ENCODE data around the gene MRGPRX2. TPM values are rescaled to one million over a fixed set of nuclear protein-coding genes. Genes with fewer than 3 reads are reported as not detected.

Gene MRGPRX2
- total and polyA plus RNA-seq, 2 experiments from 2014 or later: not detected

- no peaks in the 10 kb centered on the region for H3K27me3 Mint-ChIP-seq (ENCODE audit: insufficient read depth, low read depth, poor library complexity)
- DNase-seq (ENCODE audit: low spot score) (peak; percentile 75), ATAC-seq (peak; percentile 82)
- H3K9me3 Mint-ChIP-seq: no peaks in the 10 kb centered on the region
- H3K27ac ChIP-seq (ENCODE audit: low read depth): no peak overlapping the region
- no peak overlapping the region for H3K4me3 ChIP-seq
- H3K9me2 ChIP-seq (ENCODE audit: insufficient read depth): no peaks in the 10 kb centered on the region
- no peak overlapping the region for H3K4me2 ChIP-seq
- H2AFZ ChIP-seq: no peak overlapping the region
- H4K20me1 ChIP-seq (replicated peaks; ENCODE audit: insufficient read depth): no peaks in the 10 kb centered on the region
- no peaks in the 10 kb centered on the region for H3K4me1 ChIP-seq (ENCODE audit: insufficient read depth)
- TF ChIP-seq, protein P1, sequence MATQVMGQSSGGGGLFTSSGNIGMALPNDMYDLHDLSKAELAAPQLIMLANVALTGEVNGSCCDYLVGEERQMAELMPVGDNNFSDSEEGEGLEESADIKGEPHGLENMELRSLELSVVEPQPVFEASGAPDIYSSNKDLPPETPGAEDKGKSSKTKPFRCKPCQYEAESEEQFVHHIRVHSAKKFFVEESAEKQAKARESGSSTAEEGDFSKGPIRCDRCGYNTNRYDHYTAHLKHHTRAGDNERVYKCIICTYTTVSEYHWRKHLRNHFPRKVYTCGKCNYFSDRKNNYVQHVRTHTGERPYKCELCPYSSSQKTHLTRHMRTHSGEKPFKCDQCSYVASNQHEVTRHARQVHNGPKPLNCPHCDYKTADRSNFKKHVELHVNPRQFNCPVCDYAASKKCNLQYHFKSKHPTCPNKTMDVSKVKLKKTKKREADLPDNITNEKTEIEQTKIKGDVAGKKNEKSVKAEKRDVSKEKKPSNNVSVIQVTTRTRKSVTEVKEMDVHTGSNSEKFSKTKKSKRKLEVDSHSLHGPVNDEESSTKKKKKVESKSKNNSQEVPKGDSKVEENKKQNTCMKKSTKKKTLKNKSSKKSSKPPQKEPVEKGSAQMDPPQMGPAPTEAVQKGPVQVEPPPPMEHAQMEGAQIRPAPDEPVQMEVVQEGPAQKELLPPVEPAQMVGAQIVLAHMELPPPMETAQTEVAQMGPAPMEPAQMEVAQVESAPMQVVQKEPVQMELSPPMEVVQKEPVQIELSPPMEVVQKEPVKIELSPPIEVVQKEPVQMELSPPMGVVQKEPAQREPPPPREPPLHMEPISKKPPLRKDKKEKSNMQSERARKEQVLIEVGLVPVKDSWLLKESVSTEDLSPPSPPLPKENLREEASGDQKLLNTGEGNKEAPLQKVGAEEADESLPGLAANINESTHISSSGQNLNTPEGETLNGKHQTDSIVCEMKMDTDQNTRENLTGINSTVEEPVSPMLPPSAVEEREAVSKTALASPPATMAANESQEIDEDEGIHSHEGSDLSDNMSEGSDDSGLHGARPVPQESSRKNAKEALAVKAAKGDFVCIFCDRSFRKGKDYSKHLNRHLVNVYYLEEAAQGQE (IDR thresholded peaks at IDR 0.05; ENCODE audit: unreplicated experiment): peak; percentile 79
- TF ChIP-seq ZNF114 (CRISPR knock-in tag; IDR thresholded peaks at IDR 0.05) (no peak), ZNF331 (CRISPR knock-in tag; IDR thresholded peaks at IDR 0.05; ENCODE audit: low read depth) (no peak), POLR2AphosphoS5 (IDR thresholded peaks at IDR 0.05; ENCODE audit: low read depth) (no peak)
- no peaks in the 10 kb centered on the region for H3K4me1 Mint-ChIP-seq
- no peaks in the 10 kb centered on the region for H3K36me3 Mint-ChIP-seq (ENCODE audit: low read depth)
- H3K36me3 ChIP-seq (ENCODE audit: insufficient read depth): no peaks in the 10 kb centered on the region
- no peaks in the 10 kb centered on the region for H3K27me3 ChIP-seq (ENCODE audit: insufficient read depth)
- no peak overlapping the region for H3K4me3 Mint-ChIP-seq
- H3K79me2 ChIP-seq (replicated peaks; ENCODE audit: insufficient read depth): no peaks in the 10 kb centered on the region
- H3K27ac Mint-ChIP-seq: no peak overlapping the region
- no peaks in the 10 kb centered on the region for H3F3A ChIP-seq (replicated peaks; ENCODE audit: low read depth)
These were observed 41.6 kb downstream of the MRGPRX2 start for GRCh38 chr11:19018901-19019300.

DNA sequence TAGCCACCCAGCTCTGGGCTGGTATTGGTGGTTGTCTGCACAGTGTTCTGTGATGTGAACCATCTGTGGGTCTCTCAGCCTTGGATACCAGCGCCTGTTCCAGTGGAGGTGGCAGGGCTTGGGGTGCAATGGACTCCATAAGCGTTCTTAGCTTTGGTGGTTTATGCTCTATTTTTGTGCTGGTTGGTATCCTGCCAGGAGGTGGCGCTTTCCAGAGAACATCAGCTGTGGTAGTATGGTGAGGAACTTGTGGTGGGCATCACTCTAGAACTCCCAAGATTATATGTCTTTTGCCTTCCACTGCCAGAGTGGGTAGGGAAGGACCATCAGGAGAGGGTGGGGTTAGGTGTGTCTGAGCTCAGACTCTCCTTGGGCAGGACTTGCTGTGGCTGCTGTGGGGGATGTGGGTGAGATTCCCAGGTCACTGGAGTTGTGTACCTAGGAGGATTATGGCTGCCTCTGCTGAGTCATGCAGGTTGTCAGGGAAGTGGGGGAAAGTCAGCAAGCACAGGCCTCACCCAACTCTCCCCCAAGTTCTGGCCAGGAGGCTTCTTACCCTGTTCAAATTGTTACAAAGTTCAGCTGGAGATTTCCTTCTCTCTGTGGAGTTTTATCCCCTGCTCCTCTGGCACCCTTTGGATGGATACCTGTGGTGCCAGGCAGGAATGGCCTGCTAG is 47.2 kb downstream of the MRGPRX2 start:
- H4K20me1 ChIP-seq (replicated peaks; ENCODE audit: insufficient read depth): no peaks in the 10 kb centered on the region
- no peaks in the 10 kb centered on the region for H3K36me3 Mint-ChIP-seq (ENCODE audit: low read depth)
- H3K4me1 Mint-ChIP-seq: no peaks in the 10 kb centered on the region
- H3K4me3 Mint-ChIP-seq: no peak overlapping the region
- no peak overlapping the region for H3K4me2 ChIP-seq
- H3K27ac Mint-ChIP-seq: peak overlapping the region; percentile 47; the same call in 1 of the 2 replicates
- ATAC-seq (peak; percentile 55), DNase-seq (ENCODE audit: low spot score) (peak; percentile 58)
- TF ChIP-seq CTCF (conservative IDR thresholded peaks at IDR 0.05; ENCODE audit: low read depth in 2 of 2) (peak; percentile 65 to 75), ZNF331 (CRISPR knock-in tag; IDR thresholded peaks at IDR 0.05; ENCODE audit: low read depth) (no peak), EZH2 (IDR thresholded peaks at IDR 0.05; ENCODE audit: low read depth, unreplicated experiment) (no peak), ETS1 (IDR thresholded peaks at IDR 0.05) (no peak)
- H3K27ac ChIP-seq (ENCODE audit: low read depth): no peak overlapping the region
- peaks cover 10% of the 10 kb centered on the region; the same call in 2 of the 3 replicates for H3K9me3 Mint-ChIP-seq
- H2AFZ ChIP-seq: peak overlapping the region; percentile 81; the same call in 1 of the 2 replicates
- no peaks in the 10 kb centered on the region for H3K27me3 ChIP-seq (ENCODE audit: insufficient read depth)
- H3K9me2 ChIP-seq (ENCODE audit: insufficient read depth): 0 out of 2 replicates have a peak, but pooled peaks cover 8% of the 10 kb centered on the region
- no peaks in the 10 kb centered on the region for H3K36me3 ChIP-seq (ENCODE audit: insufficient read depth)
- H3K79me2 ChIP-seq (replicated peaks; ENCODE audit: insufficient read depth): no peaks in the 10 kb centered on the region
- no peak overlapping the region for H3K4me3 ChIP-seq
- no peaks in the 10 kb centered on the region for H3K27me3 Mint-ChIP-seq (ENCODE audit: insufficient read depth, low read depth, poor library complexity)
- H3K4me1 ChIP-seq (ENCODE audit: insufficient read depth): no peaks in the 10 kb centered on the region
- H3F3A ChIP-seq (replicated peaks; ENCODE audit: low read depth): no peaks in the 10 kb centered on the region
